SK-N-SH treated with all-trans-retinoic acid at 6 μM for 48 hours (cell line): ENCODE data around the gene CFAP73.

Source experiments
- ARNTL ChIP-seq: fragments of 450-650 bp; formaldehyde crosslinking; IDR thresholded peaks from 2 replicates; pipeline ENCODE4 v1.5.0; 2020; ENCODE audit warnings: low read depth, mild to moderate bottlenecking, moderate library complexity, borderline replicate concordance
- BACH2 ChIP-seq: fragments of 250-450 bp; sonication (Bioruptor Pico); IDR thresholded peaks from 2 replicates; pipeline ENCODE4 v1.9.0; 2021; ENCODE audit warnings: mild to moderate bottlenecking, borderline replicate concordance
- CSDC2 ChIP-seq: fragments of 250-450 bp; sonication (Bioruptor Pico); IDR thresholded peaks from 2 replicates; pipeline ENCODE4 v1.5.0; 2020; ENCODE audit warnings: mild to moderate bottlenecking, moderate library complexity
- ESRRG ChIP-seq: fragments of 250-450 bp; sonication (Bioruptor Pico); IDR thresholded peaks from 2 replicates; pipeline ENCODE4 v1.6.1; 2021; ENCODE audit warnings: mild to moderate bottlenecking
- GLIS3 ChIP-seq: fragments of 250-450 bp; sonication (Bioruptor Pico); IDR thresholded peaks from 2 replicates; pipeline ENCODE4 v1.5.0; 2020; ENCODE audit warnings: mild to moderate bottlenecking, moderate library complexity
- OSR1 ChIP-seq: fragments of 250-450 bp; sonication (Bioruptor Pico); IDR thresholded peaks from 2 replicates; pipeline ENCODE4 v1.8.0; 2022; ENCODE audit warnings: moderate library complexity, mild to moderate bottlenecking, inconsistent platforms
- TOX ChIP-seq: fragments of 250-450 bp; sonication (Bioruptor Pico); IDR thresholded peaks from 2 replicates; pipeline ENCODE4 v1.8.0; 2021; ENCODE audit warnings: mild to moderate bottlenecking, moderate library complexity, borderline replicate concordance
- TSHZ2 ChIP-seq: fragments of 250-450 bp; sonication (Bioruptor Pico); IDR thresholded peaks from 2 replicates; pipeline ENCODE4 v1.5.0; 2020; ENCODE audit warnings: mild to moderate bottlenecking, moderate library complexity
- ZC3H10 ChIP-seq: fragments of 250-450 bp; sonication (Bioruptor Pico); IDR thresholded peaks from 2 replicates; pipeline ENCODE4 v1.5.1; 2021; ENCODE audit warnings: mild to moderate bottlenecking, moderate library complexity
- ZFP3 ChIP-seq: fragments of 250-450 bp; sonication (Bioruptor Pico); IDR thresholded peaks from 2 replicates; pipeline ENCODE4 v1.5.0; 2020; ENCODE audit warnings: mild to moderate bottlenecking, moderate library complexity
- ZFP30 ChIP-seq: fragments of 450-650 bp; formaldehyde crosslinking; IDR thresholded peaks from 2 replicates; pipeline ENCODE4 v1.5.0; 2022; ENCODE audit warnings: mild to moderate bottlenecking, moderate library complexity
- ZNF565 ChIP-seq: fragments of 450-650 bp; formaldehyde crosslinking; conservative IDR thresholded peaks from 2 replicates; pipeline ENCODE4 v1.5.0; 2020; ENCODE audit warnings: low read depth, mild to moderate bottlenecking, moderate library complexity
- ZNF8 ChIP-seq: fragments of 450-650 bp; formaldehyde crosslinking; IDR thresholded peaks from 2 replicates; pipeline ENCODE4 v1.5.0; 2020; ENCODE audit warnings: mild to moderate bottlenecking, moderate library complexity
- TF ChIP-seq, protein P1 (sequence below): fragments of 250-450 bp; sonication (Bioruptor Pico); IDR thresholded peaks from 2 replicates; pipeline ENCODE4 v1.8.0; 2020; ENCODE audit warnings: mild to moderate bottlenecking, moderate library complexity, borderline replicate concordance

GRCh38 chr12:113197518-113198077 is 48.1 kb downstream of the CFAP73 start:
- no peak for TF ChIP-seq TSHZ2
- TF ChIP-seq ZFP30 (CRISPR knock-in tag): no peak
- no peak for TF ChIP-seq GLIS3 (CRISPR knock-in tag)
- no peak for TF ChIP-seq OSR1 (CRISPR knock-in tag)
- no peak for TF ChIP-seq ZNF8
- no peak for TF ChIP-seq CSDC2 (CRISPR knock-in tag)
- no peak for TF ChIP-seq ZFP3 (CRISPR knock-in tag)
- no peak for TF ChIP-seq ZC3H10 (CRISPR knock-in tag)
- no peak for TF ChIP-seq BACH2
- no peak for TF ChIP-seq TOX (CRISPR knock-in tag)
- TF ChIP-seq ZNF565: no peak
- no peak for TF ChIP-seq ESRRG (CRISPR knock-in tag)
- TF ChIP-seq, protein P1, sequence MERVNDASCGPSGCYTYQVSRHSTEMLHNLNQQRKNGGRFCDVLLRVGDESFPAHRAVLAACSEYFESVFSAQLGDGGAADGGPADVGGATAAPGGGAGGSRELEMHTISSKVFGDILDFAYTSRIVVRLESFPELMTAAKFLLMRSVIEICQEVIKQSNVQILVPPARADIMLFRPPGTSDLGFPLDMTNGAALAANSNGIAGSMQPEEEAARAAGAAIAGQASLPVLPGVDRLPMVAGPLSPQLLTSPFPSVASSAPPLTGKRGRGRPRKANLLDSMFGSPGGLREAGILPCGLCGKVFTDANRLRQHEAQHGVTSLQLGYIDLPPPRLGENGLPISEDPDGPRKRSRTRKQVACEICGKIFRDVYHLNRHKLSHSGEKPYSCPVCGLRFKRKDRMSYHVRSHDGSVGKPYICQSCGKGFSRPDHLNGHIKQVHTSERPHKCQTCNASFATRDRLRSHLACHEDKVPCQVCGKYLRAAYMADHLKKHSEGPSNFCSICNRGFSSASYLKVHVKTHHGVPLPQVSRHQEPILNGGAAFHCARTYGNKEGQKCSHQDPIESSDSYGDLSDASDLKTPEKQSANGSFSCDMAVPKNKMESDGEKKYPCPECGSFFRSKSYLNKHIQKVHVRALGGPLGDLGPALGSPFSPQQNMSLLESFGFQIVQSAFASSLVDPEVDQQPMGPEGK (CRISPR knock-in tag): no peak
- no peak for TF ChIP-seq ARNTL (CRISPR knock-in tag)
